OCI-LY1 (cell line): ENCODE measurements around the gene MAML1.

Experiments
- H2AFZ ChIP-seq: fragments of 200-600 bp; sonication (generic), shearing (Covaris generic); 2 replicates; pipeline ENCODE4 v1.6.0; 2014; ENCODE audit warnings: antibody characterized with exemption, mild to moderate bottlenecking, low read length
- H3F3A ChIP-seq: fragments of 200-600 bp; sonication (generic), shearing (Covaris generic); 2 replicates; pipeline ENCODE4 v1.6.0; 2014; ENCODE audit warnings: mild to moderate bottlenecking, antibody characterized with exemption, low read length, moderate library complexity; ENCODE audit not compliant: insufficient read depth
- H3K27ac ChIP-seq: fragments of 200-600 bp; sonication (generic); 2 replicates; pipeline ENCODE4 v1.5.1; 2014; ENCODE audit warnings: low read length, mixed run types, mild to moderate bottlenecking, low read depth; ENCODE audit not compliant: poor library complexity, severe bottlenecking
- H3K27me3 ChIP-seq: fragments of 200-600 bp; sonication (generic); 2 replicates; pipeline ENCODE4 v1.6.0; 2014; ENCODE audit warnings: antibody characterized with exemption, mild to moderate bottlenecking, low read length, moderate library complexity; ENCODE audit not compliant: insufficient read depth
- H3K36me3 ChIP-seq: fragments of 200-600 bp; sonication (generic); 2 replicates; pipeline ENCODE4 v1.6.1; 2014; ENCODE audit warnings: mild to moderate bottlenecking, antibody characterized with exemption, low read length, moderate library complexity, mixed read lengths; ENCODE audit not compliant: insufficient read depth
- H3K4me1 ChIP-seq: fragments of 200-600 bp; sonication (generic); 2 replicates; pipeline ENCODE4 v1.5.1; 2014; ENCODE audit warnings: mild to moderate bottlenecking, low read length, moderate library complexity; ENCODE audit not compliant: insufficient read depth, severe bottlenecking
- H3K4me2 ChIP-seq: fragments of 200-600 bp; sonication (generic), shearing (Covaris generic); 2 replicates; pipeline ENCODE4 v1.6.1; 2014; ENCODE audit warnings: low read length
- H3K4me3 ChIP-seq: fragments of 200-600 bp; sonication (generic); 2 replicates; pipeline ENCODE4 v1.5.1; 2014; ENCODE audit warnings: low read length, low read depth, mild to moderate bottlenecking, mixed read lengths; ENCODE audit not compliant: poor library complexity, severe bottlenecking
- H3K79me2 ChIP-seq: fragments of 200-600 bp; shearing (Covaris generic); 2 replicates; pipeline ENCODE4 v1.6.1; 2016; ENCODE audit warnings: mixed run types, low read length, mixed read lengths; ENCODE audit not compliant: insufficient read depth
- H3K9ac ChIP-seq: fragments of 200-600 bp; sonication (generic), shearing (Covaris generic); 2 replicates; pipeline ENCODE4 v1.6.1; 2014; ENCODE audit warnings: mild to moderate bottlenecking, low read length, mixed read lengths
- H3K9me2 ChIP-seq: fragments of 200-600 bp; sonication (generic), shearing (Covaris generic); 2 replicates; pipeline ENCODE4 v1.6.1; 2014; ENCODE audit warnings: low read depth, mild to moderate bottlenecking, low read length, mixed read lengths
- H3K9me3 ChIP-seq: fragments of 200-600 bp; shearing (Covaris generic); 2 replicates; pipeline ENCODE4 v1.6.1; 2014; ENCODE audit warnings: low read length, mixed read lengths
- H4K20me1 ChIP-seq: fragments of 200-600 bp; sonication (generic), shearing (Covaris generic); 2 replicates; pipeline ENCODE4 v1.6.0; 2016; ENCODE audit warnings: mild to moderate bottlenecking, low read length; ENCODE audit not compliant: insufficient read depth
- EZH2 ChIP-seq: fragments of 200-600 bp; sonication (generic), shearing (Covaris generic); IDR thresholded peaks from 2 replicates; pipeline ENCODE4 v1.8.0; 2017; ENCODE audit warnings: borderline replicate concordance, mixed run types, mild to moderate bottlenecking, antibody characterized with exemption, low read length, moderate library complexity, mixed read lengths
- TF ChIP-seq, protein P1 (sequence below): fragments of 200-600 bp; sonication (generic), shearing (Covaris generic); IDR thresholded peaks from 2 replicates; pipeline ENCODE4 v1.5.1; 2017; ENCODE audit warnings: mild to moderate bottlenecking, antibody characterized with exemption, low read length, moderate library complexity, mixed read lengths

MAML1 gene

DNA sequence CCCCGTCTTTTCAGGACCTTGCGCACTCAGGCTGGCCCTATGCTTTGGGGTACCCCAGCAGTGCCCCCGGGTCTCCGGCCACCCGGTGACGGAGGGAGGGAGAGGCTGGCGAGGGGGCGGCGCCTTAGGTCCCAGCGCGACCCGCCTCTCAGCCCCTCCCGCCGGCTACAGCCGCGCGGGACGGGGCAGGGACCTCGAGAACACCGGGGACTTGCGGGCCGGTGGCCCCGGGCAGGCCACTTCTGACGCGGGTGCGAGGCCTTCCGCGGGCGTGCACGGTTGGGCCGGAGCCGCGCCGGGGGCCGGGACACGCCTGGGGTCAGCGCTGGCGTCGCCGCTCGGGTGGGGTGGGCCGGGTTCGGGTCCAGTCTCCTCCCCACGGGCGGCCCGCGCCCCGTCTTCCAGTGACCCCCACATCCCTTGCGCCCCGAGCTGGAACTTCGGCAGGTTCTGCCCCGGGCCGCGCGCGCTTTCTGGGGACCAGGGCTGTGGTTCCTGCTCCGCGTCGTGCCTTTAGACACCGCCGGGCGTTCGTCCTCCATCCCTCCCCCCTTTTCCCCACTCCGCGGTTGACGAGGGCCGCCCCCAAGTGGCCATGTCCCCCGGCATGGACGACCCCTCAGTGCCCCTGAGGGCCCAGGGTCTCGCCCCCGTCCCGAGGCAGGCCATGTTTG, 84.3 kb downstream of the MAML1 start:
- no peak for TF ChIP-seq EZH2
- TF ChIP-seq, protein P1, sequence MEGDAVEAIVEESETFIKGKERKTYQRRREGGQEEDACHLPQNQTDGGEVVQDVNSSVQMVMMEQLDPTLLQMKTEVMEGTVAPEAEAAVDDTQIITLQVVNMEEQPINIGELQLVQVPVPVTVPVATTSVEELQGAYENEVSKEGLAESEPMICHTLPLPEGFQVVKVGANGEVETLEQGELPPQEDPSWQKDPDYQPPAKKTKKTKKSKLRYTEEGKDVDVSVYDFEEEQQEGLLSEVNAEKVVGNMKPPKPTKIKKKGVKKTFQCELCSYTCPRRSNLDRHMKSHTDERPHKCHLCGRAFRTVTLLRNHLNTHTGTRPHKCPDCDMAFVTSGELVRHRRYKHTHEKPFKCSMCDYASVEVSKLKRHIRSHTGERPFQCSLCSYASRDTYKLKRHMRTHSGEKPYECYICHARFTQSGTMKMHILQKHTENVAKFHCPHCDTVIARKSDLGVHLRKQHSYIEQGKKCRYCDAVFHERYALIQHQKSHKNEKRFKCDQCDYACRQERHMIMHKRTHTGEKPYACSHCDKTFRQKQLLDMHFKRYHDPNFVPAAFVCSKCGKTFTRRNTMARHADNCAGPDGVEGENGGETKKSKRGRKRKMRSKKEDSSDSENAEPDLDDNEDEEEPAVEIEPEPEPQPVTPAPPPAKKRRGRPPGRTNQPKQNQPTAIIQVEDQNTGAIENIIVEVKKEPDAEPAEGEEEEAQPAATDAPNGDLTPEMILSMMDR = no peak
- Histone ChIP-seq H3K9me3 (no peaks in the 10 kb centered on the region), H3K27ac (no peak overlapping the region), H3K27me3 (no peaks in the 10 kb centered on the region), H3K4me3 (peak overlapping the region; percentile 23), H3K79me2 (peaks cover under 1% of the 10 kb centered on the region; the same call in 1 of the 2 replicates), H3K9ac (no peak overlapping the region), H3K4me2 (peak overlapping the region; percentile 31; the same call in 1 of the 2 replicates), H2AFZ (no peak overlapping the region), H3K4me1 (peaks cover 36% of the 10 kb centered on the region), H4K20me1 (no peaks in the 10 kb centered on the region), H3F3A (no peaks in the 10 kb centered on the region), H3K36me3 (peaks cover 7% of the 10 kb centered on the region), H3K9me2 (no peaks in the 10 kb centered on the region)

DNA sequence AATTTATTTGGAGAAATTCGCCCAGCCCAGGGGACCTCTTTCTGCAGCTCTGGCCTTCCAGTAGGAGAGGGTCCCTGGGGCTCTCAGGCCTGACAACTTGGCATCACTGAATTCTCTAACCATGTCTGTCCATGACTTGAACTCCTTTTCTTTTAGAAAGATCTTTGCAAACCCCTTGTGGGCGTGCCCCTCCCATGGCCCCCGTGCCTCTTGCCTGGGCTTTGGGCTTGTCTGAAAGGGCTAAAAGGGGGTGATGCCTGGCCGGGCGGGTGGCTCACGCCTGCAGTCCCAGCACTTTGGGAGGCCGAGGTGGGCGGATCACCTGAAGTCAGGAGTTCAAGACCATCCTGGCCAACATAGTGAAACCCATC, 84.8 kb downstream of the MAML1 start:
- peaks cover 41% of the 10 kb centered on the region for H3K4me1 ChIP-seq
- TF ChIP-seq, protein P1 = no peak
- TF ChIP-seq EZH2 = no peak
- no peak overlapping the region for H3K4me3 ChIP-seq
- peaks cover 6% of the 10 kb centered on the region; the same call in 1 of the 2 replicates for H3K79me2 ChIP-seq
- H3K9me3 ChIP-seq = no peaks in the 10 kb centered on the region
- H2AFZ ChIP-seq = no peak overlapping the region
- H3K27me3 ChIP-seq = no peaks in the 10 kb centered on the region
- H4K20me1 ChIP-seq = no peaks in the 10 kb centered on the region
- no peaks in the 10 kb centered on the region for H3F3A ChIP-seq
- peaks cover 7% of the 10 kb centered on the region for H3K36me3 ChIP-seq
- H3K27ac ChIP-seq = no peak overlapping the region
- H3K9ac ChIP-seq = no peak overlapping the region
- H3K4me2 ChIP-seq = peak overlapping the region; percentile 31; the same call in 1 of the 2 replicates
- no peaks in the 10 kb centered on the region for H3K9me2 ChIP-seq

DNA sequence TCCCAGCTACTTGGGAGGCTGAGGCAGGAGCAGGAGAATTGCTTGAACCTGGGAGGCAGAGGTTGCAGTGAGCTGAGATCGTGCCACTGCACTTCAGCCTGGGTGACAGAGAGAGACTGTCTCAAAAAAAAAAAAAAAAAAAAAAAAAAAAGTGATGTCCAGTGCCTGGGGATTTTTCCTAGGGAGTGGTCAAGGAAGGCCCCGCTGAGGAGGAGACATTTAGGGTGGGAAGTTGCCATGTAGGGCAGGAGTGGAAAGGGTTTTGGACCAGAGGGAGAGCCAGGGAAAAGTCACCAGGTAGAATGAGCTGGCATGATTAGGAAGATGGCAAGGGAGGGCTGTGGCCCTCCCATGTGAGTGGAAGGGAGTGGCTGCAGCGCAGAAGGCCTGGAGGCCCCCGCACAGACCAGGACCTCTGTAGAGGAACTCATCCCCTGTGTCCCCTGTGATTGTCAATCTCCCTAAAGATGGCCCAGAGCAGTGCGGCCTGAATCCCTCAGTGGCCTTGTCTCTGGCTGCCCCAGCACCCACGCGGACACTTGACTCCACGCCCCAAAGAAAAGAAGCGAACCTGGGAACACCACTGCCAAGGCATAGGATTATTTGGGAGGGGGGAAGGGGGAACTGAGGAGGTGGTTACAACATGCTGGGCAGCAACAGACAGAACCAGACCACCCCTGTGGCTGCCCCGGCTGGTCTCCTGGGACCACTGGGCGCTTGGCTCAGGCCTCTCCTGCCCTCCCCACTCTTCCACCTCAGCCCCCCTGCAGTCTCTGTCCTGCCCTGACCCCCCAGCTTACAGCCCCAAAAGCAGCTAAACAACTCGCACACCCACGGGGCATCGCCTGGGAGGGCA, 85.5 kb downstream of the MAML1 start:
- H3K27me3 ChIP-seq = no peaks in the 10 kb centered on the region
- TF ChIP-seq, protein P1 = no peak
- TF ChIP-seq EZH2 = no peak
- no peak overlapping the region for H3K27ac ChIP-seq
- peaks cover 12% of the 10 kb centered on the region for H3K36me3 ChIP-seq
- no peak overlapping the region; the same call in 1 of the 2 replicates for H2AFZ ChIP-seq
- H3K79me2 ChIP-seq = peaks cover 10% of the 10 kb centered on the region; the same call in 1 of the 2 replicates
- peak overlapping the region; percentile 77 for H3K4me2 ChIP-seq
- H3F3A ChIP-seq = no peaks in the 10 kb centered on the region
- H4K20me1 ChIP-seq = no peaks in the 10 kb centered on the region
- peak overlapping the region; percentile 88 for H3K4me3 ChIP-seq
- peaks cover 45% of the 10 kb centered on the region for H3K4me1 ChIP-seq
- H3K9me2 ChIP-seq = no peaks in the 10 kb centered on the region
- no peaks in the 10 kb centered on the region for H3K9me3 ChIP-seq
- peak overlapping the region; percentile 82; the same call in 1 of the 2 replicates for H3K9ac ChIP-seq
